Right lobe of liver (tissue), 4 donors: ENCODE results near the gene USP40.

Experiments used
- POLR2A ChIP-seq: fragments of 450-650 bp; IDR thresholded peaks from one replicate; pipeline ENCODE4 v1.6.1; 2017; ENCODE audit warnings: antibody characterized with exemption, mild to moderate bottlenecking
- TF ChIP-seq, protein P1 (sequence below), 4 donors: fragments of 200-600 bp in 3 of 4; fragments of 450-650 bp in 1 of 4; IDR thresholded peaks; one replicate each; pipeline versions ENCODE4 v1.5.1 to v1.8.0; 2016 to 2022; ENCODE audit warnings: antibody characterized with exemption in 4 of 4, mild to moderate bottlenecking in 2 of 4
- donor health status: DM: no; HTN: no; CAD: no.
- donor health status: DM: no; HTN: no; CAD: no.
- donor health status: DM: no; HTN: yes; CAD: no.

DNA sequence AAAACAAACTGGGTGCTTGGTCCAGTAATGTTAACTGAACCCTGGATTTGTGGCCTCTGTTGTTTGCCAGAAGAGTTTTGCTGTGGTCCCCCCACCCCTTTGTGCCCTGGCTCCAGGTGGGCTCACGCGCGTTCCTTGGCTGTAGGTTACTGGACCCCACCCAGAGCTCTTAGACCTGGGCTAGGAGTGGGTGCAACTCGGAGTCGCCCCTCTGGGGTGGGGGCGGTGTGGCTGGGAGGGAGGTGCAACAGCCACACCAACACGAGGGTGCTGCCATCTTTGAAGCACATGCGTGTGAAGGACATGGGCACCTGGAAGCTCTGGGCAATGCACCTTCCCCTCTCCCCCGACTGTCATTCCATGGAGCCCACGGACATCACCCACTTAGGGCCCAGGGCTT is 92.7 kb downstream of the USP40 start:
- TF ChIP-seq, protein P1, sequence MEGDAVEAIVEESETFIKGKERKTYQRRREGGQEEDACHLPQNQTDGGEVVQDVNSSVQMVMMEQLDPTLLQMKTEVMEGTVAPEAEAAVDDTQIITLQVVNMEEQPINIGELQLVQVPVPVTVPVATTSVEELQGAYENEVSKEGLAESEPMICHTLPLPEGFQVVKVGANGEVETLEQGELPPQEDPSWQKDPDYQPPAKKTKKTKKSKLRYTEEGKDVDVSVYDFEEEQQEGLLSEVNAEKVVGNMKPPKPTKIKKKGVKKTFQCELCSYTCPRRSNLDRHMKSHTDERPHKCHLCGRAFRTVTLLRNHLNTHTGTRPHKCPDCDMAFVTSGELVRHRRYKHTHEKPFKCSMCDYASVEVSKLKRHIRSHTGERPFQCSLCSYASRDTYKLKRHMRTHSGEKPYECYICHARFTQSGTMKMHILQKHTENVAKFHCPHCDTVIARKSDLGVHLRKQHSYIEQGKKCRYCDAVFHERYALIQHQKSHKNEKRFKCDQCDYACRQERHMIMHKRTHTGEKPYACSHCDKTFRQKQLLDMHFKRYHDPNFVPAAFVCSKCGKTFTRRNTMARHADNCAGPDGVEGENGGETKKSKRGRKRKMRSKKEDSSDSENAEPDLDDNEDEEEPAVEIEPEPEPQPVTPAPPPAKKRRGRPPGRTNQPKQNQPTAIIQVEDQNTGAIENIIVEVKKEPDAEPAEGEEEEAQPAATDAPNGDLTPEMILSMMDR (IDR thresholded peaks at IDR 0.05), result no peak
- no peak for TF ChIP-seq POLR2A
